H1 (cell line): ENCODE measurements around the gene MAPK8IP2. TPM values are rescaled to one million over a fixed set of nuclear protein-coding genes. Genes with fewer than 3 reads are reported as not detected.

ENCODE experiments used
- CTCF ChIP-seq, 3 experiments: IDR thresholded peaks; 1 replicate in 2 of 3; 2 replicates in 1 of 3; pipeline versions ENCODE4 v1.5.1 to v1.6.1; 2011; ENCODE audit warnings: low read length in 3 of 3, mild to moderate bottlenecking in 3 of 3, inconsistent platforms in 2 of 3, low read depth in 1 of 3, moderate library complexity in 1 of 3; ENCODE audit not compliant: insufficient read depth in 1 of 3; ENCODE audit errors: control extremely low read depth in 1 of 3
- FOSL1 ChIP-seq: IDR thresholded peaks from 2 replicates; pipeline ENCODE4 v1.6.1; 2011; ENCODE audit warnings: mild to moderate bottlenecking, low read depth, low read length, moderate library complexity; ENCODE audit not compliant: insufficient read depth
- KDM5A ChIP-seq: fragments of 200-600 bp; IDR thresholded peaks from 2 replicates; pipeline ENCODE4 v1.7.1; 2012; ENCODE audit warnings: mild to moderate bottlenecking, low read length, inconsistent platforms, mixed read lengths
- RBBP5 ChIP-seq: IDR thresholded peaks from 2 replicates; pipeline ENCODE4 v1.7.1; 2012; ENCODE audit warnings: low read depth, mild to moderate bottlenecking, inconsistent platforms, low read length, moderate library complexity, borderline replicate concordance
- SIRT6 ChIP-seq: IDR thresholded peaks from one replicate; pipeline ENCODE4 v1.7.1; 2012; ENCODE audit warnings: low read length, inconsistent platforms
- SRF ChIP-seq: IDR thresholded peaks from 2 replicates; pipeline ENCODE4 v1.6.1; 2011; ENCODE audit warnings: mild to moderate bottlenecking, low read depth, low read length, moderate library complexity
- YY1 ChIP-seq: IDR thresholded peaks from 2 replicates; pipeline ENCODE4 v1.6.1; 2011; ENCODE audit warnings: low read depth, mild to moderate bottlenecking, low read length
- polyA plus RNA-seq, 7 experiments: library from polyadenylated mRNA; depleted of rRNA in 3 of 7; stranded (reverse) in 5 of 7; unstranded in 2 of 7; fragments of >200 nt in 5 of 7; fragments of 200-250 nt in 2 of 7; gene quantifications; 1 replicate in 5 of 7; 2 replicates in 1 of 7; 4 replicates in 1 of 7; pipeline versions ENCODE4 v1.2.1 to v1.2.3, GENCODE V29; 2011 to 2013; ENCODE audit warnings: missing spikeins in 2 of 7, mixed read lengths in 2 of 7
- total RNA-seq: library from RNA; stranded (reverse); fragmentation: NEBNext Ultra II Directional; extraction: Animal tissue kit (Norgen Biotek cat#: 25700); gene quantifications from 2 replicates; pipeline ENCODE4 v1.2.1, GENCODE V29; 2021

The MAPK8IP2 gene
- total and polyA plus RNA-seq, 2 of the 8 experiments (the other 6 are each of a cell fraction or from before 2014, with no cell fraction given): 1.5 to 5.5 TPM

- TF ChIP-seq SRF (no peak), KDM5A (no peak), FOSL1 (no peak), RBBP5 (no peak), YY1 (no peak), SIRT6 (no peak), CTCF (IDR thresholded peaks at IDR 0.05; ENCODE audit: control extremely low read depth in 1 of 3, insufficient read depth in 1 of 3, low read depth in 1 of 3, low read length in 3 of 3) (no peak)
Measured at GRCh38 chr22:50567721-50568252, 32.8 kb upstream of the MAPK8IP2 start (continued).
